ENCODE measurements around the gene FASTKD1.

- TF ChIP-seq CTCF (IDR thresholded peaks at IDR 0.05), result no peak
- TF ChIP-seq POLR2A (IDR thresholded peaks at IDR 0.05), result no peak
These were observed 875 bp downstream of the FASTKD1 start for GRCh38 chr2:169572821-169573159.

Data from ovary (tissue), 3 donors.